WI38 (cell line): Measurements from ENCODE around the gene NKTR.
A peak's percentile ranks its signal among the peaks of the same experiment; 100 is the strongest.

Source experiments
- H3K4me3 ChIP-seq: 2 replicates; pipeline ENCODE4 v1.5.1; 2011; ENCODE audit warnings: low read depth, mild to moderate bottlenecking, control low read depth, low read length
- TF ChIP-seq, protein P1 (sequence below): IDR thresholded peaks from 2 replicates; pipeline ENCODE4 v1.5.1; 2012; ENCODE audit warnings: low read depth, mild to moderate bottlenecking, control low read depth, low read length

The NKTR gene

DNA sequence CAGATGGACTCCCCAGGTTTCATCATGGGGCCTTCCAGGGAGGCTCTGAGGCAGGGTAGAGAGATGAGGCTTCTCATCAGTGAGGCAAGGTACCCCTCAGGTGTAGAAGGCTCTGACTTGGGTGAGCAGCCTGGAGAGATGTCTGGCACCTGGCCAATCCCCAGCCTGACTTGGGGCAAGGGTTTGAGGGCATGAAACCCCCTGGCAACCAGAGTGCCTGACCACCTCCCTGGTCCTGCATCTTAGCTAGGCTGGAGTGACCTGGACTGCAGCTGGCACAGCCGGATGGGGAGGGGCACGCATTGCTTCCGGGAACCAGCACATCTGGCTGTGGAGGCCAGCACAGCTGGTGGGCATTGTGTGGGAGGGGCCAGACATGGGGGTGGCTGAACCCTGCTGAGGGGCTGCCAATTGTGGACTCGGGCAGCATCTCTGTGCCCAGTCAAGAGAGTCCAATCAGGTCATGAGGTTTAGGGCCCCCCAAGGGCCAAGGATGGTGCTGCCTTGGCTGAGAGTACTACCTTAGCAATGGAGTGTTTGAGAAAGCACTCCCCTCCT lies 54.9 kb downstream of the NKTR start:
- TF ChIP-seq, protein P1, sequence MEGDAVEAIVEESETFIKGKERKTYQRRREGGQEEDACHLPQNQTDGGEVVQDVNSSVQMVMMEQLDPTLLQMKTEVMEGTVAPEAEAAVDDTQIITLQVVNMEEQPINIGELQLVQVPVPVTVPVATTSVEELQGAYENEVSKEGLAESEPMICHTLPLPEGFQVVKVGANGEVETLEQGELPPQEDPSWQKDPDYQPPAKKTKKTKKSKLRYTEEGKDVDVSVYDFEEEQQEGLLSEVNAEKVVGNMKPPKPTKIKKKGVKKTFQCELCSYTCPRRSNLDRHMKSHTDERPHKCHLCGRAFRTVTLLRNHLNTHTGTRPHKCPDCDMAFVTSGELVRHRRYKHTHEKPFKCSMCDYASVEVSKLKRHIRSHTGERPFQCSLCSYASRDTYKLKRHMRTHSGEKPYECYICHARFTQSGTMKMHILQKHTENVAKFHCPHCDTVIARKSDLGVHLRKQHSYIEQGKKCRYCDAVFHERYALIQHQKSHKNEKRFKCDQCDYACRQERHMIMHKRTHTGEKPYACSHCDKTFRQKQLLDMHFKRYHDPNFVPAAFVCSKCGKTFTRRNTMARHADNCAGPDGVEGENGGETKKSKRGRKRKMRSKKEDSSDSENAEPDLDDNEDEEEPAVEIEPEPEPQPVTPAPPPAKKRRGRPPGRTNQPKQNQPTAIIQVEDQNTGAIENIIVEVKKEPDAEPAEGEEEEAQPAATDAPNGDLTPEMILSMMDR = no peak
- H3K4me3 ChIP-seq = peak overlapping the region; percentile 78

DNA sequence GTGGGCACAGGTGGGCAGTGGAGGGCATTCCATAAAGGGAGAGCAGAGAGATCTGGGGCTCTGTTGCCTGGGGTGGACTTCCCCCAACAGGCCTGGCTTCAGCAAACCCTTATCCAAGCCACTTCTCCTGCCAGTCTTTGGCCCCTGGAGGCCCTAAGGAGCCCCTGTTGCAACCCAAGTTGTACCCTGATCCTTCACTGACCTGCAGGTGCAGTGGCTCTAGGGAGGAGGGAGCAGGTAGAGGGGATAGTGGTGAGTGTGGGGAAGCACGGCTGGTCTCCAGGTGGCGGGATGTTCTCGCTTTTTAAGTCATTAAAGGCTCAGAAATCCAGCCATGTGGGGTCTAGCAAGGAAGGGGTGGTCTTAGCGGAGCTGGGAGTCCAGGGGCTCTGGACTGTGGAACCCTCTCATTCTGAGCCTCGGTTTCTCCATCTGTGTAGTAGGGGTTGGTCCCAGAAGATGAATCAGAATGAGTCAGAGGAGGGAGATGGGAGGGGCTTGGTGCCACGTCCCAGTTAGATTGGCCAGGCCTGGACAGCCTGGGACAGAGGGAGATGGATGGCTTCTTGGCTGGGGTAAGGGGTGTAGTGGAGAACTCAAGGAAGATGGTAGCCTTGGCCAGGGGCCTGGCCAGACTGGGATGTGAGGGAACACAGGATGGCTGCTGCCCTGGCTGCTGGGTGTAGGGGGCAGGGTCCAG lies 55.6 kb downstream of the NKTR start:
- TF ChIP-seq, protein P1 = no peak
- no peak overlapping the region for H3K4me3 ChIP-seq

DNA sequence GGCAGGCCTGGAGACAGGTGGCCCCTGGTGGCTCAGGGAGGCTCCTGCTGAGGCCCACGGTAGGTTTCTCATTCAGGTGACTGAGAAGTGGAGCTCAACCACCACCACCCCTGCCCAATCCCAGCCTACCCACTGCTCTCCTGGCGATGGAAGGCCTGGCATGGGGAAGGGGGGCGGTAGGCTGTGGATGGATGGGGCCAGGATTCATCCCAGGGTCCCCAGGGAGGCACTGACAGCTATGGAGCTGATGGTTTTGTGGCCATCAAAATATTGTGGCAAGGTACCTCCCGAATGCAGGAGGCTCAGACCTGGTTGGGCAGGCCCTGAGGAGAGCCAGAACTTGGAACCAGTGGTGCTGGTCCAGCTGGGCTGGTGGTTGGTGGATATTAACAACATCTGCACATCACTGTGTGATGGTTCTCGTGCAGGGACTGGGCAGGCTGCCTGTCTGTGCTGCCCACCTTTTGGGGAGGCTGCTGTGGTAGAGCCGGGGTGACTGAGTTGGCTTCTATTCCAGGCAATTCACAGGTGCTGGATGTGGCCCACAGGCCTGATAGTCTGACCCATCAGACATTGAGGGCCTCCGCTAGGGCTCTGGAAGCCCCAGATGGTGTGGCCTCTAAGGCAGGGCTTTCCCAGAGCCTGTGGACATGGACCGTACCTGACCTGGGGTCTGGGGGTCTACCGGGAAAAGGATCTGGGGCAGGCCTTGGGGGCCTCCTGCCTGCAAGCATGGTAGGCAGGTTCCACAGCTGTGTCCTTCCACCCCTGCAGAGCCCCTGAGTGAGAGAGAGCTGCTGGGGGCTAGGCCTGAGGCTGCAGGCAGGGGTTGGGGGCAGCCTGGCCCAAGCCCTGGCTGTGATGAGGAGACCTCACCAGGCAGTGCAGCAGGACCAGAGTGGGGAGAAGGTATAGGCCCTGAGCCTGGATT lies 56.5 kb downstream of the NKTR start:
- no peak overlapping the region for H3K4me3 ChIP-seq
- TF ChIP-seq, protein P1 = no peak

DNA sequence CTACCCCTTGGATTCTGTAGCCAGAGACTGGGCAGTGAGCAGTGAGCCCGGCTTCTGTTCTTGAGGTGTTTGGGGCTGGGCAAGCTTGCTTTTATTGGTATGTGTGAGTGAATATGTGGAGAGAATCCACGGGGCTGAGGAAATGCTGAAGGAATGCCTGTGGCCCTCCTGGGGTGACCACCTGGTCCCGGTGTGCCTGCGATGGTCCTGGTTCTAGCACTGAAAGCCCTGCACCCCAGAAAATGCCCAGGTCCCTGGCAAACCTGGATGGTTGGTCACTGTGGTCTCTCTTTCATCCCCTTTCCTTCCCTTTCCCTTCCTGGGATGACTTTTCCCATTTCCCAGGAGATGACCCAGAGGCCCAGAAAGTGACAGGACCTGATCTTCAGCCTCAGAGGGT lies 57.2 kb downstream of the NKTR start:
- TF ChIP-seq, protein P1 = no peak
- H3K4me3 ChIP-seq = no peak overlapping the region

DNA sequence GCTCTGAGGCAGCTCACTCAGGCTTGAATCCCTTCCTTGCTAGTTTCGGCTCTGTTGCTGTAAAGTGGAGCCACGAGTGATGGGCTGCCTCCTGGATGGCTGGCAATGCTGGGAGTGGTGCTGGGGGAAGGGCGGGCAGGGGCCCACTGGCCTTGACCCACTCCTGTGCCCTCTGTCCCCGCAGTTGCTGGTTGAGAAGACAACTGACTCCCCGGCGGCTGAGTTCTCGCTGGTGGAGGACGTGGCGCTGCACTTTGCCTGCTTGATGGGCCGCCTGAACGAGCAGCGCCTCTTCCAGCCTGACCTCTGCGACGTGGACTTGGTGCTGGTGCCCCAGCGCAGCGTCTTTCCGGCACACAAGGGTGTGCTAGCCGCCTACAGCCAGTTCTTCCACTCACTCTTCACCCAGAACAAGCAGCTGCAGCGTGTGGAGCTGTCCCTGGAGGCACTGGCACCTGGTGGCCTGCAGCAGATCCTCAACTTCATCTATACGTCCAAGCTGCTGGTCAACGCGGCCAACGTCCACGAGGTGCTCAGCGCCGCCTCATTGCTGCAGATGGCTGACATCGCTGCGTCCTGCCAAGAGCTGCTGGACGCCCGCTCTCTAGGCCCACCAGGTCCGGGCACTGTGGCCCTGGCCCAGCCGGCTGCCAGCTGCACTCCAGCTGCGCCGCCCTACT lies 57.7 kb downstream of the NKTR start:
- TF ChIP-seq, protein P1 = no peak
- no peak overlapping the region for H3K4me3 ChIP-seq

DNA sequence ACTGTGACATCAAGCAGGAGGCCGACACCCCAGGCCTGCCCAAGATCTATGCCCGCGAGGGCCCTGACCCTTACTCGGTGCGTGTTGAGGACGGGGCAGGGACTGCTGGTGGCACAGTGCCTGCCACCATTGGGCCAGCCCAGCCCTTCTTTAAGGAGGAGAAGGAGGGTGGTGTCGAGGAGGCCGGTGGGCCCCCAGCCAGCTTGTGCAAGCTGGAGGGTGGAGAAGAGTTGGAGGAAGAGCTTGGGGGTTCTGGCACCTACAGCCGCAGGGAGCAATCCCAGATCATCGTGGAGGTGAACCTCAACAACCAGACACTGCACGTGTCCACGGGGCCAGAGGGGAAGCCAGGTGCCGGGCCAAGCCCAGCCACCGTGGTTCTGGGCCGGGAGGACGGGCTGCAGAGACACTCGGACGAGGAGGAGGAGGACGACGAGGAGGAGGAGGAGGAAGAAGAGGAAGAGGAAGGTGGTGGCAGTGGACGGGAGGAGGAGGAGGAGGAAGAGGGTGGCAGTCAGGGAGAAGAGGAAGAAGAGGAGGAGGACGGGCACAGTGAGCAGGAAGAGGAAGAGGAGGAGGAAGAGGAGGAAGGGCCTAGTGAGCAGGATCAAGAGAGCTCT lies 58.4 kb downstream of the NKTR start:
- TF ChIP-seq, protein P1 = no peak
- no peak overlapping the region for H3K4me3 ChIP-seq
